GM21717 (cell line): ENCODE measurements around the gene ARIH2.
"Not testable (repeated sequence)": the region's sequence is repeated elsewhere in the genome, so short reads cannot be mapped to it uniquely, and the experiment has no call there.

Experiments used
- ATAC-seq: cut with Tn5 transposase; IDR thresholded peaks from one replicate; pipeline ENCODE4 v1.9.1; 2021; ENCODE audit warnings: mild to moderate bottlenecking, moderate library complexity; ENCODE audit not compliant: unreplicated experiment

ARIH2 gene

GRCh38 chr3:48999085-48999858 lies 80.6 kb downstream of the ARIH2 start:
- no peak for ATAC-seq

GRCh38 chr3:49001155-49001554 lies 82.5 kb downstream of the ARIH2 start:
- ATAC-seq = no peak

GRCh38 chr3:49004352-49005302 lies 86.0 kb downstream of the ARIH2 start:
- no peak for ATAC-seq

- no peak for ATAC-seq
Measured at GRCh38 chr3:49005303-49005680, 86.7 kb downstream of the ARIH2 start.

GRCh38 chr3:49005998-49006397 lies 87.4 kb downstream of the ARIH2 start:
- no peak for ATAC-seq

- no peak for ATAC-seq
Measured at GRCh38 chr3:49006408-49007067, 87.9 kb downstream of the ARIH2 start.

DNA sequence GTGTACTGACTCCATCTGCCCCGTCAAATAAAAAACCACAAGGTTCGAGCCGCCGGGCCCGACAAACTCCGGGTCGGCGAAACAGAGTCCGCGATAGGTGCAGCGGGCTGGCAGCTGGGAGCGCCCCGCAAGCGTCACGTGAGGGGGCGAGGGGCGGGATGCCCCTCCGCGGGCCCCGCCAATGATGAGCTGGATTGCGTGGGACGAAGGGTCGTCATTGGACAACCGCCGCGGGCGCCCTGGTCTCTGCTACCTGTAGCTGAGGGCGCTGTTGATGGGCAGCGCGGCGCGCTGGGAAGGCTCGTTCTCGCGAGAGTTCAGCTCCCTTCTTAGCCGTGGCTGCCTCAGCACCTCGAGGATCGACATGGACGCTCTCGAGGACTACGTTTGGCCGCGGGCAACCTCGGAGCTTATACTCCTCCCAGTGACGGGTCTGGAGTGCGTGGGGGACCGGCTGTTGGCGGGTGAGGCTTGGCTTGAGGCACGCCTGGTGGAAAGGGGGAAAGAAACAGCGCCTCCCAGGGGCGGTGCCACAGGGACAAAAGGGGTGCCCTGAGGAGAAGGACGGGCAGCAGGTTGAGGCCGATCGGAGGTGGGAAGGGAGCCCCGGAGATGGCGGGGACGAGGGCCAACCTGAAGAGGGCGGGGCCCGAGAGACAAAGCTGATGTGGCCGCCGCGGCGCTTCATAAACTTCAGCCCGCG lies 88.6 kb downstream of the ARIH2 start, which contains the start of gene WDR6:
TSS of gene WDR6 (plus strand) at position 324 of the 703 bp plus-strand sequence. CDS start at position 365, 41 bp downstream.
- peak; percentile 74 for ATAC-seq

GRCh38 chr3:49007771-49008528 lies 89.3 kb downstream of the ARIH2 start:
- ATAC-seq = peak; percentile 30

DNA sequence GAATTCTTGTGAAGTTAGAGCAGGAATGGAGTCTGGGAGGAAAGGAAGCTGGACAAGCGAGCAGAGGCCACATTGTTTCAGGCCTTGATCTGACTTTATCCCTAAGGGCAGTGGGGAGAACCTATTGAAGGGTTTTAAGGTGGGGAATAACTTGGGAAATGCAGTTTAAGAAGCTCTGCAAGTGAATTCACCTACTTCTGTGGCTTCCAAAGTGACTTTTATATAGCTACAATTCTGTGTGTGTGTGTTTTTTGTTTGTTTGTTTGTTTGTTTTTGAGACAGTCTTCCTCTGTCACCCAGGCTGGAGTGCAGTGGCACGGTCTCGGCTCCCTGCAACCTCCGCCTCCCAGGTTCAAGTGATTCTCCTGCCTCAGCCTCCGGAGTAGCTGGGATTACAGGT lies 90.0 kb downstream of the ARIH2 start:
- not testable (repeated sequence) for ATAC-seq

GRCh38 chr3:49009396-49009795 lies 90.8 kb downstream of the ARIH2 start:
- no peak for ATAC-seq

GRCh38 chr3:49012441-49013017 lies 93.9 kb downstream of the ARIH2 start:
- no peak for ATAC-seq

GRCh38 chr3:49013113-49013737 lies 94.6 kb downstream of the ARIH2 start:
- no peak for ATAC-seq

DNA sequence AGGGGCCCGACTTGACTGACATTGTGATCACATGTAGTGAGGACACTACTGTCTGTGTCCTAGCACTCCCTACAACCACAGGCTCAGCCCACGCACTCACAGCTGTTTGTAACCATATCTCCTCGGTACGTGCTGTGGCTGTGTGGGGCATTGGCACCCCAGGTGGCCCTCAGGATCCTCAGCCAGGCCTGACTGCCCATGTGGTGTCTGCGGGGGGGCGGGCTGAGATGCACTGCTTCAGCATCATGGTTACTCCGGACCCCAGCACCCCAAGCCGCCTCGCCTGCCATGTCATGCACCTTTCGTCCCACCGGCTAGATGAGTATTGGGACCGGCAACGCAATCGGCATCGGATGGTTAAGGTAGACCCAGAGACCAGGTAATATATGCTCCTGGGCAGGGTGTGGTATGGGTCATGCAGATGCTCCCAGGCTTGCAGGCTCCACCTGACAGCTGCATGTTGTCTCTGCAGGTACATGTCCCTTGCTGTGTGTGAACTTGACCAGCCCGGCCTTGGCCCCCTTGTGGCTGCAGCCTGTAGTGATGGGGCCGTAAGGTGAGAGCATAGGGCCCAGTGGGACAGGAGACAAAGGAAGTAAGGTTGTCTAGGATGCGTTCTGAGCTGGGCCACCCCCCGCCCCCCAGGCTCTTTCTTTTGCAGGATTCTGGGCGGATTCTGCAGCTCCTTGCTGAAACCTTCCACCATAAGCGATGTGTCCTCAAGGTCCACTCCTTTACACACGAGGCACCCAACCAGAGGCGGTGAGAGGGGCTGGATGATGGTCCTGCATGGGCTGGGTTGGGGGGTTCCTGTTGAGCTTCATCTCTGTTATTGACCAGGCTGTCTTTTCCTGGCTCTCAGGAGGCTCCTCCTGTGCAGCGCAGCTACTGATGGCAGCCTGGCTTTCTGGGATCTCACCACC lies 95.4 kb downstream of the ARIH2 start:
- ATAC-seq = no peak

GRCh38 chr3:49015072-49015471 lies 96.4 kb downstream of the ARIH2 start:
- no peak for ATAC-seq

DNA sequence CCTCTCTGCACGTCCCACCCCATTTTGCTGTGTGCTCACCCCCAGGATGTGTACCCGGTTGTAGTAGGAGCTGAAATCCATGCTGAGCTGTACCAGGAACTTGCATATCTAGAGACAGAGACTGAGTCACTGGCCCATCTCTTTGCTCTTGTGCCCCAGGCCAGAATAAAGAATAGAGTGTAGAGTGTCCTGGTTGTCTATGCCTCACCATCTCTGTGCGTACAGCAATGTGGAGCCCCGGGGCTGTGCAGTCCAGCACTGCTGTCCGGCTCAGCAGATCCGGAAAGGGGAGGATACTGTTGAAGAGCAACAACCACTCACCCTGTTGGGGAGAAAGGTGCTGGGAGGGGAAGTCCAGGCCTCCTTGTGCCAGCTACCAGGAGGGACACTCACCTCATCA lies 97.1 kb downstream of the ARIH2 start:
- ATAC-seq = no peak

- ATAC-seq = no peak
Measured at GRCh38 chr3:49016414-49017228, 98.0 kb downstream of the ARIH2 start.
